Erythroblast (primary cell): Measurements from ENCODE around the gene GALNT10.

ENCODE experiments used
- GATA1 ChIP-seq: IDR thresholded peaks from 2 replicates; pipeline ENCODE4 v1.6.1; 2011; ENCODE audit warnings: low read depth, mild to moderate bottlenecking, control low read depth, low read length, moderate library complexity
- POLR2A ChIP-seq: IDR thresholded peaks from 2 replicates; pipeline ENCODE4 v1.6.1; 2011; ENCODE audit warnings: mild to moderate bottlenecking, low read length

DNA sequence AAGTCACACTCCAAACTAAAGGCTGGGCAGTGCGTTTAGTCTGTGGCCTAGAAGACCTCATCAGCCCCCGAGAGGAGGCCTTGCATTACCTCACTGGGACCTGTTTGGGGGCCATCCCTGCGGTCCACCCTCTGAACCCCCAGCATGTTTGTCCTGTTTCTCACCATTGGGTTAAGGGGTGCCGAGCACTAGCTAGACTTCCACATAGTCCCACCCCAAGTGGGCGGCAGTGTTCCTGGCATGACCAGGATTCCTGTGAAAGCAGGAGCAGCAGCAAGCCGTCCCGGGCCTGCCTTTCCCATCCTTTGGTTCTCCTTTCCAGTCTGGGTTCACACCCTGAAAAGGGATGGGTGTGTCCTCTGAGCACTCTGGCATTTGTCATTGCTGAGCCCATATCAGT is 228.7 kb downstream of the GALNT10 start:
- no peak for TF ChIP-seq POLR2A
- no peak for TF ChIP-seq GATA1
